MM.1S (cell line): Measurements from ENCODE around the gene NPC2.

Experiments
- CTCF ChIP-seq: fragments of 300-600 bp; sonication (generic); IDR thresholded peaks from 2 replicates; pipeline ENCODE4 v1.5.1; 2016; ENCODE audit warnings: antibody characterized with exemption, low read length, mixed read lengths
- EZH2 ChIP-seq: fragments of 300-600 bp; sonication (generic); optimal IDR thresholded peaks from 2 replicates; pipeline ENCODE3; 2017; ENCODE audit warnings: low read depth, mild to moderate bottlenecking, antibody characterized with exemption, low read length, mixed read lengths
- EZH2phosphoT487 ChIP-seq: fragments of 300-600 bp; sonication (generic); IDR thresholded peaks from 2 replicates; pipeline ENCODE4 v1.6.1; 2018; ENCODE audit warnings: antibody characterized with exemption, low read length

- no peak for TF ChIP-seq CTCF
- no peak for TF ChIP-seq EZH2
- no peak for TF ChIP-seq EZH2phosphoT487
Measured at GRCh38 chr14:74531467-74531866, 38.4 kb upstream of the NPC2 start.
